GM12874 (cell line): ENCODE measurements around the gene GEMIN2.

Experiments
- CTCF ChIP-seq: IDR thresholded peaks from 2 replicates; pipeline ENCODE4 v1.5.1; 2011; ENCODE audit warnings: low read depth, mild to moderate bottlenecking, control low read depth, low read length, moderate library complexity; ENCODE audit not compliant: insufficient read depth

GEMIN2 gene

DNA sequence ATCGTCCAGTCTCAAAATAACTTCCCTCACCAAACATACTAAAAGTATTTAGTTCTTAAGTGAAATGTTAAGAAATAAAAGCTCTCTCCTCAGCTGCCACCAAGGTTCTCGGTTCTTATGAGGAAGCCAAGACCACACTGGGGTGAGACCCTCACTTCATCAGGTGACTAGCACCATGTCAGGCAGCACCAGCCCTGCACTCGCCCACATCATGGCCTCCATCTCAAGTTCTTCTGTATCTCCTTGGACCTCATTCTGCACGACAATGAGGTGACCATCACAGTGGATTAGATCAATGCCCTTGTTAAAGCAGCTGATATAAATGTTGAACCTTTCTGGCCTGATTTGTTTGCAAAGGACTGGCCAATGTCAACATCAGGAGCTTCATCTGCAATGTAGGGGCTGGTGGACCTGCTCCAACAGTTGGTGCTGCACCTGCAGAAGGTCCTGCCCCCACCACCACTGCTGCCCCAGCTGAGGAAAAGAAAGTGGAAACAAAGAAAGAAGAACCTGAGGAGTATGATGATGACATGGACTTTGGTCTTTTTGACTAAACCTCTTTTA lies 23.5 kb upstream of the GEMIN2 start:
- TF ChIP-seq CTCF: no peak

DNA sequence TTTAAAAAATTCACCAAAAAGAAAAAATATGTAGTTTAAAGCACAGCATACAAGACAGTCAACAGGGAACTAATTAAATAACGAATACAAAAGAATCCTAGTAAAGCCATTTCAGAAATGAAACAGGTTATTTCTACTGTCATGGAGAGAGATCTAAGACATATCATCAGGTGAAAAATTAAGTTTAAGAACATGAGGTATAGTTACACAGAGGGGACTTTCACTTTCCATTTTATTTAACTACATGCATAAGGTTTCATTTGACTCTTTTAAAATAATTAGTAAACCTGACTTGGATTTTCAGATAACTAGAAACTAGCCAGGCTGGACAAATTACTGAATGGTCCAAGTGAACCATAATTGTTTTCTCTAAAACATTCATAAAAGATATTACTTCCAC lies 22.4 kb upstream of the GEMIN2 start:
- TF ChIP-seq CTCF: no peak

DNA sequence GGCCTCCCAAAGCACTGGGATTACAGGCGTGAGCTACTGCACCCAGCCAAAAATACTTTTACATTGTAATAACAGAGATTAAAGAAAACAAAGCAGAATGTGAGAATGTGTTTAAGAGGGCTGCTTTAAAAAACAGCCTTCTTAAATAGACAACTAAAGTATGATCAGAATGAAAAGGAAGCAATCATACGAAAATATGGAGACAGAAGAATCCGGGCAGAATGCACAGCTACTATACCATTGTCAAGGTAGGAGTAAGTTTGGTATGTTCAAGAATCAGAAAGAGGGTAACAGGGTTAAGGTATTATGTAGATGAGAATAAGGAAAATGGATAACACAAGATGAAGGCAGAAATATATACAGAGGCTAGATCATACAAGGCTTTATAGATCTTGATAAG lies 19.6 kb upstream of the GEMIN2 start:
- TF ChIP-seq CTCF: no peak

DNA sequence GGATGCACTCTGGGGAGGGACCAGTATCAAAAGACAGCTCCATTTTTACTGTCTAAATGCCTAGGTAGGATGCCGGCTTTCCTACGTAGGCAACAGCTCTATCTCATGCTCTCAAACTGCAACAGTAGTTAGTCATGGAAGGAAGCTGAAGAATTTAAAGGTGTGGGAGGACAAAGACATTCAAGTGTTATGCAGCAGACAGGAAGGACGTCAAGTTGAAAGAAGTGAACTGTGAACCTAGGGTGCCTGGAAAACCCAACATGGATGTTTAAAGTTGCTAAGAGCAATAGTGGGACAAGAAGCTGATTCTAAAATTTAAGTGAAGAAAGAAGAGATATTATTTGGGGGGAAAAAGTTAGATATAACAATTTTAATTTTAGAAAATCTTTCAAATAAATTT lies 17.0 kb upstream of the GEMIN2 start:
- no peak for TF ChIP-seq CTCF

- TF ChIP-seq CTCF: no peak
Observed at GRCh38 chr14:39099748-39100147, 14.4 kb upstream of the GEMIN2 start.

DNA sequence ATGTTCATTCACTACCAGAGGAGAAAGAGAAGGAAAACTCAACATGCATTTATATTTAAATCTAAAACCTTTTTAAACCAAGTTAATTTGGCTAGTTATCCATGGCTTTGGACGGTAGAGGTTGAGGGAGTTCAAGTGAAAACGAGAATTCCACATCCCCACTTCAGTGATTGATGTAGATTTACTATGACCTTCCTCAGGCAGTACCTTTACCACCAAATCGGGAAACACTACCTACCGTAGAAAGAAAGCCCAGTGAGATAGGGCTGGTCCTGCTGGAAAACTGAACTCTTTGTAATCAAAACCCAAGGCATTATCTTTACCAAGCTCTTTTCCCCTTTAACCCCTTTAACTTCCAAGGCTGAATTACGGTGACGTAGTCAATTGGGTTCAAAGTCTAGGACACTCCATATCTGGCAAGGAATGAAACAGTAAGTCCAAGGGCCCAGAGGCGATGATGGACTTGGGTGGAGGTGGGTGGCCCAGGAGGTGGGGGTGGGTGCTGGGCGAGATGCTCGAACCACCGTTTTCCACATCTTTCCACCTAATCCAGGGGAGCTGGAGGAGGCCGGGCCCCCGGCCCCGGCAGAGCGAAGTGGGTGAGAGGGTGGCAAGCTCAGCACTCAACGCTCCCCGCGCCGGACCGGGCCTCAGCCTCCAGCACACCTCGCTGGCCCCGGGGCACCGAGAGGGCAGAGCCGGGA lies 11.7 kb upstream of the GEMIN2 start:
- no peak for TF ChIP-seq CTCF

GRCh38 chr14:39102969-39103957 lies 10.9 kb upstream of the GEMIN2 start, which contains the start of gene SEC23A:
TSS of gene SEC23A (minus strand) at chr14:39103235. CDS start at chr14:39096118, 7,117 bp downstream.
- no peak for TF ChIP-seq CTCF
